ENCODE measurements around the gene TRIM45.

DNA sequence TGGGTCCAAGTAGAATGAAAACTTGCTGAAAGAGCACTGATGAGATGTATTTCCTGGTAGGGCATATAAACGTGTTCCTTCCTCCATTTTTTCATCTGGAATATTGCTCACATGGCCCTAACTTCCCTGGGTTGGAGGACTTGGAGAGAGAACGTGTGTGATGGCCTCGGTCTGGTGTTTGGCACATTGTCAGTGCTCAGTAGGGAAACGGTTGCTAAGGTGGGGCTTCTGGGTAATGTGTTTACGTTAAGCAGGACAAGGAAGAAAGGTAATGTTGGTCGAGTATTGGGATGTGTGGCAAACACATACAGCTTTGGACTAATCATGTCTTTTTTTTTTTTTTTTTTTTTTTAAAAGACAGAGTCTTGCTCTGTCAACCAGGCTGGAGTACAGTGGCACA lies 55.2 kb downstream of the TRIM45 start:
- TF ChIP-seq, protein P1, sequence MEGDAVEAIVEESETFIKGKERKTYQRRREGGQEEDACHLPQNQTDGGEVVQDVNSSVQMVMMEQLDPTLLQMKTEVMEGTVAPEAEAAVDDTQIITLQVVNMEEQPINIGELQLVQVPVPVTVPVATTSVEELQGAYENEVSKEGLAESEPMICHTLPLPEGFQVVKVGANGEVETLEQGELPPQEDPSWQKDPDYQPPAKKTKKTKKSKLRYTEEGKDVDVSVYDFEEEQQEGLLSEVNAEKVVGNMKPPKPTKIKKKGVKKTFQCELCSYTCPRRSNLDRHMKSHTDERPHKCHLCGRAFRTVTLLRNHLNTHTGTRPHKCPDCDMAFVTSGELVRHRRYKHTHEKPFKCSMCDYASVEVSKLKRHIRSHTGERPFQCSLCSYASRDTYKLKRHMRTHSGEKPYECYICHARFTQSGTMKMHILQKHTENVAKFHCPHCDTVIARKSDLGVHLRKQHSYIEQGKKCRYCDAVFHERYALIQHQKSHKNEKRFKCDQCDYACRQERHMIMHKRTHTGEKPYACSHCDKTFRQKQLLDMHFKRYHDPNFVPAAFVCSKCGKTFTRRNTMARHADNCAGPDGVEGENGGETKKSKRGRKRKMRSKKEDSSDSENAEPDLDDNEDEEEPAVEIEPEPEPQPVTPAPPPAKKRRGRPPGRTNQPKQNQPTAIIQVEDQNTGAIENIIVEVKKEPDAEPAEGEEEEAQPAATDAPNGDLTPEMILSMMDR (IDR thresholded peaks at IDR 0.05) = no peak
- TF ChIP-seq POLR2A (IDR thresholded peaks at IDR 0.05) = no peak
